Liver (tissue), 10 donors: ENCODE data around the gene NUP155. TPM values are rescaled to one million over a fixed set of nuclear protein-coding genes. Genes with fewer than 3 reads are reported as not detected.

Source experiments
- DNase-seq: peaks from one replicate; pipeline ENCODE4 v3.0.0-alpha.2; 2017; ENCODE audit warnings: low spot score
- H3K27ac ChIP-seq, 2 donors: one replicate each; pipeline ENCODE4 v1.7.0; 2013; ENCODE audit warnings: inconsistent platforms in 2 of 2, low read length in 2 of 2, control low read depth in 1 of 2, low read depth in 1 of 2, mild to moderate bottlenecking in 1 of 2
- H3K27me3 ChIP-seq, 4 donors: one replicate each; pipeline versions ENCODE4 v1.6.1 to v1.7.0; 2013; ENCODE audit warnings: low read length in 3 of 4, inconsistent platforms in 1 of 4, mild to moderate bottlenecking in 1 of 4, moderate library complexity in 1 of 4; ENCODE audit not compliant: control insufficient read depth in 4 of 4, insufficient read depth in 4 of 4
- H3K36me3 ChIP-seq, 4 donors: one replicate each; pipeline versions ENCODE4 v1.6.1 to v1.7.0; 2013; ENCODE audit warnings: low read length in 3 of 4, mild to moderate bottlenecking in 3 of 4, low read depth in 1 of 4, moderate library complexity in 1 of 4; ENCODE audit not compliant: control insufficient read depth in 4 of 4, insufficient read depth in 3 of 4
- H3K4me1 ChIP-seq, 4 donors: one replicate each; pipeline versions ENCODE4 v1.6.1 to v1.7.0; 2013; ENCODE audit warnings: low read length in 3 of 4, mild to moderate bottlenecking in 3 of 4, moderate library complexity in 1 of 4; ENCODE audit not compliant: control insufficient read depth in 4 of 4, insufficient read depth in 4 of 4
- H3K4me3 ChIP-seq, 3 donors: one replicate each; pipeline versions ENCODE4 v1.6.1 to v1.7.0; 2013; ENCODE audit warnings: low read length in 3 of 3, control low read depth in 1 of 3, low read depth in 1 of 3, mild to moderate bottlenecking in 1 of 3
- H3K9ac ChIP-seq, 2 donors: one replicate each; pipeline ENCODE4 v1.7.0; 2013; ENCODE audit warnings: low read length in 2 of 2, mild to moderate bottlenecking in 2 of 2, moderate library complexity in 2 of 2, control low read depth in 1 of 2, low read depth in 1 of 2
- H3K9me3 ChIP-seq, 4 donors: one replicate each; pipeline versions ENCODE4 v1.6.1 to v1.7.0; 2013; ENCODE audit warnings: low read length in 3 of 4; ENCODE audit not compliant: control insufficient read depth in 4 of 4
- FOXA1 ChIP-seq: IDR thresholded peaks from 2 replicates; pipeline ENCODE4 v1.6.1; 2016; ENCODE audit warnings: antibody characterized with exemption
- FOXA2 ChIP-seq: IDR thresholded peaks from 2 replicates; pipeline ENCODE4 v1.6.1; 2016; ENCODE audit warnings: antibody characterized with exemption
- GABPA ChIP-seq, 2 donors: IDR thresholded peaks in 1 of 2; conservative IDR thresholded peaks in 1 of 2; 2 replicates each; pipeline ENCODE4 v1.6.1; 2016; ENCODE audit warnings: antibody characterized with exemption in 2 of 2, mild to moderate bottlenecking in 1 of 2, moderate library complexity in 1 of 2
- HNF4A ChIP-seq, 2 donors: conservative IDR thresholded peaks; 2 replicates each; pipeline ENCODE4 v1.6.1; 2016; ENCODE audit warnings: antibody characterized with exemption in 2 of 2, mild to moderate bottlenecking in 2 of 2
- HNF4G ChIP-seq: IDR thresholded peaks from 2 replicates; pipeline ENCODE4 v1.6.1; 2016; ENCODE audit warnings: antibody characterized with exemption
- MAX ChIP-seq: IDR thresholded peaks from 2 replicates; pipeline ENCODE4 v1.6.1; 2016; ENCODE audit warnings: antibody characterized with exemption
- NR2F2 ChIP-seq: IDR thresholded peaks from 2 replicates; pipeline ENCODE4 v1.6.1; 2016; ENCODE audit warnings: antibody characterized with exemption
- REST ChIP-seq: IDR thresholded peaks from 2 replicates; pipeline ENCODE4 v1.6.1; 2016; ENCODE audit warnings: antibody characterized with exemption, mild to moderate bottlenecking
- TAF1 ChIP-seq: conservative IDR thresholded peaks from 2 replicates; pipeline ENCODE4 v1.6.1; 2016; ENCODE audit warnings: antibody characterized with exemption, mild to moderate bottlenecking
- YY1 ChIP-seq: IDR thresholded peaks from 2 replicates; pipeline ENCODE4 v1.6.1; 2016; ENCODE audit warnings: antibody characterized with exemption, mild to moderate bottlenecking
- WGBS: extraction: QIAGEN DNeasy Blood & Tissue Kit; methylation state at CpG from one replicate; pipeline ENCODE4 v1.1.7; 2013; 5-methylcytosine and 5-hydroxymethylcytosine counted together
- polyA plus RNA-seq, 2 donors: library from polyadenylated mRNA; stranded (reverse) in 1 of 2; unstranded in 1 of 2; fragments of 200-250 nt in 1 of 2; fragments of >200 nt in 1 of 2; fragmentation: Nextera tagmentation in 1 of 2; extraction: Ambion mirVana in 1 of 2; gene quantifications; one replicate each; pipeline versions ENCODE4 v1.2.1 to v1.2.3, GENCODE V29; 2013 to 2015
- small RNA-seq: library from RNA; depleted of rRNA; stranded (forward); fragments of <200 nt; gene quantifications from one replicate; pipeline ENCODE3, GENCODE V24; 2014
- total RNA-seq, 2 donors: library from RNA; depleted of rRNA; stranded (reverse); fragments of >200 nt; gene quantifications; one replicate each; pipeline ENCODE4 v1.2.3, GENCODE V29; 2014
- TF ChIP-seq, protein P1 (sequence below): IDR thresholded peaks from 2 replicates; pipeline ENCODE4 v1.6.1; 2016; ENCODE audit warnings: antibody characterized with exemption
- donor health status: healthy.
- donor health status: healthy.
- donor health status: healthy.
- donor health status: healthy.
- donor health status: healthy.

Gene NUP155
- total and polyA plus RNA-seq, 4 donors, result 2.9 to 29.6 (median 8.1) TPM

DNA sequence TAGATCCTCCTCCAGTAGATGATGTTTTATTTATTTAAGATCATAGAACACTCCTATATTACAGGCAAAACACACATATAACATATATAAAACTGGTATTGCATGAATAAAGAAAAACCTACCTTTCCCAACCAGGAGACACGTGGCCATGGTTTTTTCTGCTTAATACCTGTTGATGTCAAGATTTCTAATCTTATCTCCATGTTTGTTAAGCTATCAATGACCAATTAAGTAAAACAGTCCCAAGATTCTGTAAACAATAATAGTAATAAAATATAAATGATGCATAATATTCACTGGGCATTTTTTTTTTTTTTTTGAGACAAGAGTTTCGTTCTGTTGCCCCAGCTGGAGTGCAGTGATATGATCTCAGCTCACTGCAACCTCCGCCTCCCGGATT is 123.4 kb downstream of the NUP155 start (continued):
- TF ChIP-seq, protein P1, sequence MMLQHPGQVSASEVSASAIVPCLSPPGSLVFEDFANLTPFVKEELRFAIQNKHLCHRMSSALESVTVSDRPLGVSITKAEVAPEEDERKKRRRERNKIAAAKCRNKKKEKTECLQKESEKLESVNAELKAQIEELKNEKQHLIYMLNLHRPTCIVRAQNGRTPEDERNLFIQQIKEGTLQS, result no peak
- TF ChIP-seq GABPA (IDR thresholded peaks at IDR 0.05 in 1 of 2, conservative IDR thresholded peaks at IDR 0.05 in 1 of 2), result no peak
- TF ChIP-seq NR2F2, result no peak
- TF ChIP-seq FOXA1, result no peak
- TF ChIP-seq MAX, result no peak
- no peak for TF ChIP-seq YY1

DNA sequence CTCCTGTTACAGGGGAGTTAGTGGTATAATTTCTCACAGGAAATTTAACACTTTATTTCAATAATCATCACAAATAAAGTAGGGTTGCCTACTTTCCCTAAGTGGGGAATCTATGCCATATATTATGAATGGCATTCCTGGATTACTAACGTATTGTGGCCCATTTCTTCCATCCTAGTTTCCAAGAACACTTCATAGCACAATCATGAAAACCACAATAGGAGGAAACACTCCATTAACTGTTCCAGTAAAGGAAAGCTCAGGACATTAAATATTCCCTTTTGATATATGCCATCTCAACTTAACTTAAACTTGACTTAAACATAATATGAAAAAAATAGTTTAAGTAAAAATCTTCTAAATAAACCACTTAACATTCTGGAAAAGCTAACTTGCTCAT is 123.9 kb downstream of the NUP155 start:
- TF ChIP-seq REST (no peak), GABPA (IDR thresholded peaks at IDR 0.05 in 1 of 2, conservative IDR thresholded peaks at IDR 0.05 in 1 of 2) (no peak), FOXA2 (no peak), HNF4A (conservative IDR thresholded peaks at IDR 0.05) (no peak), MAX (no peak), TAF1 (no peak), HNF4G (no peak), YY1 (no peak)
- Histone ChIP-seq H3K9ac (no peak overlapping the region), H3K9me3 (no peaks in the 10 kb centered on the region), H3K4me3 (no peak overlapping the region), H3K27me3 (no peaks in the 10 kb centered on the region), H3K36me3 (no peaks in the 10 kb centered on the region), H3K4me1 (peaks cover 3 to 6% (median 4%) of the 10 kb centered on the region in 4 donors), H3K27ac (no peak overlapping the region)
- no peak for DNase-seq
- 78% methylated on average over 1 of the region's 1 CpG for WGBS

Small RNA genes within 50 kb of the gene (small RNA-seq; reads per million reads assigned to genes)
- gene RNU7-75P, result not detected

Other genes with a start within 250 kb of the NUP155 start
- 10 to 100 TPM in 1 of 2 donors, 1 to 10 TPM in 1; 5.0 to 11.6 TPM for gene CPLANE1, start 121.7 kb downstream of the NUP155 start, total RNA-seq
- gene CPLANE1, start 121.7 kb downstream of the NUP155 start, polyA plus RNA-seq, result 1 to 10 TPM in 1 of 2 donors, under 1 TPM in 1; 0.75 to 2.6 TPM
- 10 to 100 TPM; 11.3 to 17.7 TPM for gene WDR70, start 8.2 kb upstream of the NUP155 start, total RNA-seq
- 10 to 100 TPM in 1 of 2 donors, 1 to 10 TPM in 1; 4.0 to 17.7 TPM for gene WDR70, start 8.2 kb upstream of the NUP155 start, polyA plus RNA-seq